ENCODE results near the gene GRIN2A.

GRIN2A gene

DNA sequence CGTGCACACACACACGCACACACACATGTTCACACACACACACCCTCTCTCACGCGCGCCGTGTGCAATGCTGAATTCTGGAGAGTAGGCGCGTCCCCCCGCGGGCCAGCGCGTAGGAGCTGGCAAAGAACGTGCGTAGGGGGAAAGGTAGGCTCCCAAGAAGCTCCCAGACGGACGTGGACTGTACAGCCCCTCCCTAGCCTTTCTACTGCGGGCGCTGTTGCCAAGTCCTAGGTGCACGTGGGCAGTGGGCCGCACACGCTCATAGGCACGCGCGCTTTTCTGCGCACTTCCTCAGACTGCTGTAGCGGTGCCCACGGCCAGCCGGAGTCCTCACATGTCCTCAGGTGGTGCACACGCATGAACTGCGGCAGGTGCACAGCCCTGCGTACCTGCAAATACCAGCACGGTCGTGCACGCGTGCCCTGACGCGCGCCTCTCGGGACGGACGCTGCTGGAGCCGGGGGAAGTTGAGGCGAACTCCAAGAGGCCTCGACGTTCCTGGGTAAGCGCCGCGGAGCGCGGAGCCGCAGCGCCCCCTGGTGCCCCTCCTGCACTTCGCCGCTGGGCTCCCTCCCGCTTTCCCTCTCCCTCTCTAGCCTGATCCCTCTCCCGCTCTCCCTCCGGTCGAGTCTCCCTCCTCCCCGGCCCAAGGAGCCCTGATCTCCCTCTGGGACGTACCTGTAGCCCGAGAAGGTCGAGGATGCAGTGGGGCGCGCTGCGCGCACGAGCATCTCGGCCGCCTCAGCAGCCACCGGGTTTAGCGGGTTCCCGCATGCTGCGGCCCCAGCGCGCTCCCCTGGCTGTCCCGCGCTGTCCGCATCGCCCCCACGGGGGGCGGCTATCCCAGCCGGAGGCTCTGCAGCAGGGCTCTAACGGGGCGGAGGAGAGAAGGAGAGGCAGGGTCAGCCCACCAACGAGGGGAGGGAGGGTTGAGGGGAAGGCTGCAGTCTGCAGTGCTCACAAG lies 749 bp downstream of the GRIN2A start:
- DNase-seq, result peak; percentile 31

DNA sequence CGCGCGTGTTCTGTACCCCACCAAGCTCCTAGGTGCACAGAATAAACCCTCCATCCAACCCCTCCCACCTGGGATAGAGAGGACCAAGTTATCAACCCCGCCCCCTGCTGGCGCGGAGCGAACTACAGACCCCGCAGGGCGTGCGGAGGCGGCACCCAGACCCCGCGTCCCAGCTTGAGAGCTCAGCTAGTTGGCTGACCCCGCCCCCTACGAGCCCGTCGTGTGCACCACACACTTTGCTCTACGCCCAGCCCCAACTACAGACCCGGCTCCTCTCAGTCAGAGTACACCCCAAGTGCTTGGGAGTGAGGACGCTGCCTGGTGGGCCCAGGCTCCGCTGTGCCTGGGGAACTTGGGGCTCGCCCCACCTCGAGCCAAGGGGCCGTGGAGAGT lies 1.5 kb downstream of the GRIN2A start:
- DNase-seq, result no peak

DNA sequence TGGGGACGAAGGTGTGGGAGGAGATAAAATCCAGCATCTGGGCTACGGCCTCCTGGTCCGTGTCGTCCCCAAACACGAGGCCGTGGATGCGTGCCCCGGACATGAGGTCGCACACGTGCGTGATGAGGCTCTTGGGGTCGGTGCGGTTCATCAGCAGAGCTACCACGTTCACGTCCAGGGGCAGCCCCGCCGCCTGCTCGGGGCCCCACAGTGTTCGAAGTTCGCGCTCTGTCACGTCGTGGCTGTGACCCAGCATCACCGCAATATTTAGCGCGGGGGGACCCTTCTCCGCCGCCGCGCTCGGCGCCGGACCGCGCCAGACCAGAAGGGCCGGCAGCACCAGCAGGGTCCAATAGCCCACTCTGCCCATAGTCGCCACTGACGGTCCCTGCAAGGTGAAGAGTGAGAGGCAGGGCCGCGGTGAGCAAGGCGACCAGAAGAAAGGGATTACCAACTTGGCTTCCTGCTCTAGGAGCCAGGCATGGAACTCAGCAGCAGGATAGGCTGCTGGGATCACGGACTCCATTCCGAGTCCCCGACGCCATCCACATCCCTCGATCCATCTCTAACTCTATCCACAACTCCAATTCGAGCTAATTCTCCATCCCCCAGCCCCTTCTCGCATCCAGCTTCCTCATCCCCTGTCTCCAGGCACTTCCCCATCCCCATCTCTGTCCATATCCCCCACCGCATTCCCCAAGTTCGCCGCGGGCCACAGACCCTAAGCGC lies 2.0 kb downstream of the GRIN2A start:
- DNase-seq, result no peak

DNA sequence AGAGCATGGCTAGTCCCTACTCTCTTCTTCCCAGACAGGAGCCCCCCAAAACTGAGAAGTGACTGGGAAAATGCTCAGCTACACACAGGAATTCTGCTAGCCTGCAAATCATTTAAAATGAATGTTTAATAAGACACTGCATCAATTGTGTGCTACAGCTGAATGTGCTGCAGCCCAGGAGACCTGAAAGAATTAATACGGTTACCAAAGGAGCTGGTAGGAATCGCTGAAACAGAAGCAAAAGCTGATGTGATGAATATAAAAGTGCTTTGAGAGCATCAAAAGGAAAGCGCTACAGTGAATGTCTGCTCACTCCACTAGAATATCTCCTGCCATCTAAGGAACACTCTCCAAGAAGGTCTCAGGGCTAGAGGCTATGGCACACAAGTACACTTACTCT lies 3.7 kb downstream of the GRIN2A start:
- DNase-seq, result no peak

DNA sequence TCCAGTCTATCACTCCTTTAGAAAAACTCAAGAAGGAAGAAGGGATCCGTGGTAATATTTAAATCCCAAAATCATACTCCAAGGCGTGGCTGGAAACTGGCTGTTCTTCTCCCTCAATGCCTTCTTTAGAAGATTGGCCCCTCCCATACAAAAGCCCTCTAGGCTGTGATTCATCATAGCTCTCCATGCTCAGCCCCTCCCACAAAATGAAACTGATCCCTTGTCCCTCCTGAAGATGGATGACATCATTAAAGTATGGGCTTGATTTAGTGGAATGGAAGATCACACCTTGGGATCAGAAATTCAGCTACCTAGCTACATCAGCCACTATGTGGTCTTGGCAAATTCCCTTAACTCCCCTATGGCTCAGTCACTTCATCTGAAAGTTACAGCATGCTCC lies 4.1 kb downstream of the GRIN2A start:
- no peak for DNase-seq

DNA sequence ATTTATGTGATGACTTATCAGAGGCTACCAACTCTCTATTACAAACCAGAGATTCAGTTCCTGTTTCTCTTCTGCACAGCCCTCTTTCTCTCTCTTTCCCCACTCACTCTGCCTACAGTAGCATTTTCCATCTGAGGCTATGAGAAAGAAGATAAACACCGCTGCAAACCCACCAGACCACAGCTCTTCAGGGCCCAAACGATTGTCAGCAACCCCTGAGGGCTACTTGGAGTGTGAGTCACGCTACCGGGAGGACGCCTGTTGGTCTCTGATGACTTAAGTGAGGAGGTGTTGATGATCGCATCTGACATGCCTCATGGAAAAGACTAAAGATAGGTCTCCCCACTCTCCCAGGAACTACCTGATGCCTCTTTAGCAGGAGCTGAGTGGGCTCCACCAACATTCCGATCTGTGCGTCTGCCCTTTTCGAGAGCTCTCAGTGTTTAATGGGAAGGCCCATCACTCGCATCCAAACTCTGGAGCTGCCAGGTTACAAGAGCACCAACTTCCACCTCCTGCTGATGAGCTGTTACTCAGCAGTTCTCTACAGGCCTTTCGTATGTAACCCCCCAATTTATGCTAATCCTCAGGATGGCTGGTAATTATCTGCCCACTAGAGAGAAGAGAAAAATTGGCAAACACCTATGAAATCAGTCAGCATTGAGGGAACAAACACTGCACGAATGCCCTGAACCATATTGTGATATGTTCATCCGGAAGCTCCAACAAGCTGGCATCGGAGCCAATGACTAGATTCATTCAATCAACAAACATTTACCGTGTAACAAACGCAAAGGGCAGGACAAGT lies 9.2 kb downstream of the GRIN2A start:
- no peak for DNase-seq

DNA sequence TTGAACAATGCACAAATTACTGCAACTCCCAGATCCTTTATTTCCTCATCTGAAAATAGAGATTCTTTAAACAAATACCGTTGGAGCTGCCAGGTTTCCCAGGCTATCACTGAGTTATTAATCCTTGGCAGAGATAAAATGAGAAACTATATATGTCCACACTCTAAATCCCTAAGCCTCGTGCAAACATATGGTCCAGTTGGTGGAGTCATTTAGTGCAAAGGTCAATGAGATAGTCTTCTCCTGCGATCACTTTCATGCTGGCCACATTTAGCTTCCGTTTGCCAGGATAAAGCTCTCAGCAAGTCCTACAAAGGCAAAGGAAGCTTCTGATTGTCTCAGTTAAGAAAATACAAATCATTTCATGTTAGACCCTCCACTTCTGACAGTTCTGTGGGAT lies 11.0 kb downstream of the GRIN2A start:
- DNase-seq, result no peak

DNA sequence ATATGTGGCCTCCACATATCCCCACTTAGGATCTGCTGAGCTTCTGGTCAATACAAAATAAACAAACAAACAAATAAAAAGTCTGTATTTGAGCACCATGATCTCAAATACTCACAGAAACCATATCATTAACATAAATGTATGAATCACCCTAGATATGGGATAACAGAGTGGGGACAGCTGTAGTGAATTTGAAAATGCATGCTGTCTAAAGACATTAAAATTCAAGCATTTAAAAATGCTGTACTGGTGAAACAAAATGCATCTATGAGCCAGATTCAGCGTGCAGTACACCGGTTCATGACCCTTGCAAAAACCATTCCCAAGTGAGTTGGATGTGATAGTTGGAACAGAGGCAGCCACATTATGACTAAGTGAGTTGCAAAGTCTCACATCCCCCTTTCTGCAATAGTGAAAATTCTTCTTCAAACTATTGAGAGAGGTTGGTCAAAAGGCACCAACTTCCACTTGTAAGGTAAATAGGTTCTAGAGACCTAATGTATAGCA lies 12.3 kb downstream of the GRIN2A start:
- no peak for DNase-seq

DNA sequence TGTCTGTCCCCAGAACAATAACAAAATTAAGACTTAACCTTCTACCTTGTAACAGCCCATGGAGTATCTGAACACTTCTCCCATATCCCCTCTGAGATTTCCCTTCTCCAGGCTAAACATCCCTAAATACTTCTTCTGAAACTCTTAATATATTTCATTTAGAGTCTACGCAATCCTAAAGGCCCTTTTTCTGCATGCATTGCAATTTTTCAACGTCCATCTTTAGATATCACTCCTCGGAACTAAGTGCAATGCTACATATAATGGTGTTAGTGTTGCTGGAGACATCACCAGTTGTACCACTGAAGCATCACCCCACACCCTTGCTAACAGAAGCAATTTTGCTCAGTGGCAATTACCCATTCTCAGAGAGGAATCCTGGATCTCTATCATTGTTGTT lies 13.2 kb downstream of the GRIN2A start:
- no peak for DNase-seq

DNA sequence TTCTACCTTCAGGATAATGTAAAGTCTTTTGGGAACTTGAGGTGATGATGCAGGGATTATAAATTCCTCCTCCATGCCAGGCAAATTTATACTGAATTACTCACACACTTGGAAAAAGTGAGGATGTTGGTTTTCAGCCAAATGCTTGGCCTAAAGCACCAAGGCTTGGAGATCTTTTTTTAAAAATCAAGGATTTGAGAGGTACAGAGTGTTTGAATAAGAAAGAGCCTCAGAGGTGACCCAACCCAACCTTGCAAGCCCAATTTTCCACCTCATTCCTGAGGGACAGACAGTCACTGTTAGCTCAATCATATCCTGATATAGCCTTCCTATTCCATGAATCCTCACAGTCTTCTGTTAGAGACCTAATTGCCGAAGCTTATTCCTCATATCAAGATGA lies 14.0 kb downstream of the GRIN2A start:
- DNase-seq, result no peak

DNA sequence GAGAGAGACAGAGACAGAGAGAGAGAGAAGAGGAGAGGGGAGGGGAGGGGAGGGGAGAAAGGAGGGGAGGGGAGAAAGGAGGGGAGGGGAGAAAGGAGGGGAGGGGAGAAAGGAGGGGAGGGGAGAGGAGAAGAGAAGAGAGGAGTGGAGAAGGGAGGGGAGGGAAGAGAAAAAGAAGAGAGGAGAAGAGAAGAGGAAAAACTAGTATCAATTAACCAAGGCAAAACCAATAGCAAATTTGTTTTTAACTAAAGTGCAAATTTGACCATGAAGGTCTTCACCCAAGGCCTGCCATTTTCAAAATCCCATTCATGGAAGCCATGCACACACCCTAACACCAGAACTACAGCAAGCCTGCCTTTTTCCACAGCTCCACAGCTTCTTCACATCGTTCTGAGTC lies 16.6 kb downstream of the GRIN2A start:
- no peak for DNase-seq

DNA sequence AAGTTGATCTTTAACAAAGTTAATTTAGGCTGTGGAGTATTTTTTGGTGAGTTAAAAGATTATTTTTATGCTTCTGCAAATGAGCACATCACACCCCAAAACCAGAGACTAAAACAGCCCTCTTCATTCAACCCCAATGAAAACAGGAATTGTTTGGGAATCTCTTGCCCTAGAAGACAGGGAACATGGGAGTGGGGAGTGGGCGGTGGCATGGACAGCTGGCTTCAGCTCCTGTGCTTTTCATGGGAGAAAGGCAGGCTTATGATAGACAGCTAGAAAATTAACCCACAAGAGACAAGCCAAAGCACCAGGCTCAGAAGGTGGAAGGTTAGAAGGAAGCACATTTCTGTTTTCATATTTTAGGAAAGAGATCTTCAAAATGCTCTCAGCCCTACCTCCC lies 19.2 kb downstream of the GRIN2A start:
- no peak for DNase-seq

DNA sequence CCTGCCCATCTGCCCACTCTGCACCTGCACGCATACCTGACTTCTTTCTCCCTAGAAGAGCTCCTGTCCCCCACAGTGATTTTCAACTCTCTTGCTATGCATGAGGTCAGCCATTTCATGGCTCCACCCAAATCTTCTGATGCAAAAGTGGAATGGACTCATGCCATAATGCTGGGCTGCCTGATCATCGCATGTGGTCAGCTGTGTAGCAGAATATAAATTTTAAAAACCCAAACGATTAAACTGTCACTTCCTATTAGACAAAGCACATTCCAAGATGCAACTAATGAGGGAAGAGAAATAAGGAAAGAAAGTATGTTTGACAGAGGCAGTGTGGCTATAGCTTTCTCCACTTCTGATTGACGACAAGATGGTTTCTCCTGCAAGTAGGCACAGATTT lies 26.1 kb downstream of the GRIN2A start:
- no peak for DNase-seq

DNA sequence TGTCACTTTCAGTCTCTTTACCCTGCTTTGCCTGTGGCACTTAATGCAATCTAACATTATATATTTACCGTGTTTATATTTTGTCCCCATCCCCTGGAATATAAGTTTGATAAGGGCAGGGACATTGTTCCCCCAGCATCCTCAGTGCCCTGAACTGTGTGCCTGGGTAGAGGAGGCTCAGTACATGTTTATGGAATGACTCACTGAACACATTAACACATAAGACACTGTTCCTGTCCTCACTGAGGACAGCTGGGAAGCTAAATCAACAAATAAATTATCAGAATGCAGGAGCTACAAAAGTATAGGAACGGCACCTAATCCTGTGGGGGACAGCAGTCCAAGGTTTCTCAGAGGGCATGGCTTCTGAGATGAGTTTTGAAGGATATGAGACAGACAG lies 27.8 kb downstream of the GRIN2A start:
- no peak for DNase-seq

DNA sequence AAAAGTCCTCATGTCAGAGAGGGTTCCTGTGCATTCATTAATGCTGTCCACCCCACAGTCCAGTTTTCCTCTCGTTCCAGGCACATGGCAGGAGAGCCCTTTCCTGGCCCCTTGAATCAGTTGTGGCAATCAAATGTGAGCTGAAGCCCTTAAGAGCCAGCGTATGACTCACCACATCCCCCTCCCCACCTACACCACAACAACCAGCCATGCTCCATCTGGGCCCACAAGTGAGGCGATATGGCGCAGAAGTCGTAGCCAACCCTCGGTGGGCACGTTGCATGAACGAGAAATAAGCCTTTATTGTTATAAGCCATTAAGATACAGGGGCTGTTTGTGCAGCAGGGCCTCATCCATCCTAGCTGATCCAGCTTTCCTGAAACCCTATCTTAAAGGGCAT lies 28.2 kb downstream of the GRIN2A start:
- no peak for DNase-seq

DNA sequence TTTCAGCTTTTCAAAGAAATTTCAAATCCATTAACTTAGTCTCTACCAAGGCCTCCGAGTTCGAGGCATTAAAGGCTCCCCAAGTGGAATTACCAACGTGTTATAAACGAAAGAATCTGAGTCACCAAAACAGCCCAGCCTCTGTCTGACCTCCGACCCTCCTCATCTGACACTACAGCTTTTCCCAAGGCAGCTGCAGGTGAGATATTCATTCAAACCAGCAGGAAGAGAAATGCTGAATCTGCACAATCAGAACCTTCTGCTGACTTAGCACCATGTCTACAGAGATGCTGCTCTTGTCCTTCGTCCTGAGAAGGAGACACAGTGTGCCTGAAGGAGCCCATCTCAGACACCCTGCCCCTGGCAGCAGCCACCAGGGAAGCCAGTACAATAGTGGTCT lies 30.5 kb downstream of the GRIN2A start:
- DNase-seq, result no peak

DNA sequence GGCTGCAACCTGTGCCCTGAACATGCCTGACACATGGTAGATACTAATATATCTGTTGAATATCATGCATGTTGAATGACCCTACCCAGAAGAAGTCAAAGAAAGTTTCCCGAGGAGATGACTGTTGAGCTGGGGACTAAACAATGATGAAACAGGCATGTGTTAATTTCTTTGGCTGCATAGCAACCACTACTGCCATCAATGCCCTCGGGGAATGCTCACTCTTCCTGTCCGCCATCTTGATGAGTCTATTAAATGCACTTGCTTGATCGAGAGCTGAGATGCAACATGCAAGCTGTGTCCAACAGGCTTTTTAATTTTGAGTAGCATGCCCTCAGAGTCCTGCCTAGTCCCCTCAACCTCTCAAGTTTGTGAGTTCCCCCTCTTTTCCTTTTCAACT lies 31.3 kb downstream of the GRIN2A start:
- DNase-seq, result no peak

DNA sequence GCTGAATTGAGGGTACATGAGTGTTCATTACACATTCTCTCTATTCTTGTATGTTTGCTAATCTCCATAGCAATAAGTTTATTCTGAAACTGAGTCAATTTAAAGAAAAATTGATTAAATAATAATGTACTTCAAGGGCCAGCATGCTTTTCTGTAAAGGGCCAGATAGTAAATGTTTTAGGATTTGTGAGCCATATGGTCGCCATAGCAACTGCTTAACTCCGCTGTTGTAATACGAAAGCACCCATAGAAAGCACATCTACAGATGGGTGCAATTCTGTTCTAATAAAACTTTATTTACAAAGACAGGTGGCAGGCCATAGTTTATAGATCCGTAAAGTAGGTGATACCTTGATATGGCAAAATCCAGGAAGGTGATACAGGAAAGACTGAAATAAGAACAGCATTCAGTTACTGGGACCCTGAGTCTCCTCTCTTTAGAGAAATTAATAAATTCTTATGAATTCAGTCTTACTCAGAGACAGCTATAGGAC lies 36.6 kb downstream of the GRIN2A start:
- no peak for DNase-seq

DNA sequence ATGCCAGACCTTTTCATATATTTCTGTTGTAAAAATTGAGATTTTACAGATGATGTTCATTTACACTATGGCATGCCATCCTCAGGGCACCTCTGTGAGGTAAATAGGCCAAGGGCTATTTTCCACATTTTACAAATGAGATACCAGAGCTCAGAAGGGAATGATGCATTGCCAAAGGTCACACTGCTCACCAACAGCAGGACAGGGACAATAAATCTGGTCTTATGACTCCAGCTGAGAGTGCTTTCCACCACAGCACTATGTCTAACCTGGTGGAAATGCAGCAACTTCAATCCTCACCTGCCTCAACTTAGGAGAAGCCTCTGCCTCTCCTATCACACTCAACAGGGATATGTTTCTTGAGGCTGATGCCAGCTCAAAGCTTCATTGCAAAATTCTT lies 40.6 kb downstream of the GRIN2A start:
- DNase-seq, result no peak

DNA sequence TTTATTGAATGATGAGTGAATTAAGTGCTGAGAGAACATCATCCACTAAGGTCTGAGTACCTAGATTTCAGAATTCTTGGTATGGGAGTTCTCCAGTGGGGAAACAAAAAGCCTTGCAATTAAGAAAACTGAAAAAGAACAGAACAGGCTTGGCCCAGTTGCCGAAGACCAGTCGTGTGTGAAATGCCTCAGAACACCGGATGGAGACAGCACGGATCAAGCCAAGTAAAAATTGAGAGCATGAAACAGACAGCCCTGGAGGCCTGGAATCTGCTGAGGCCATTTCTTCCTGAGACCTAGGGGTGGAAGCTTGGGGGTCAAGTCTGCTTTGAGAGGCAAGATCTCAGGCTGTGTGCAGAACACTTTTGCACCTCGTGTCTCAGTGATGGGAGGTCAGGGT lies 43.3 kb downstream of the GRIN2A start:
- no peak for DNase-seq

DNA sequence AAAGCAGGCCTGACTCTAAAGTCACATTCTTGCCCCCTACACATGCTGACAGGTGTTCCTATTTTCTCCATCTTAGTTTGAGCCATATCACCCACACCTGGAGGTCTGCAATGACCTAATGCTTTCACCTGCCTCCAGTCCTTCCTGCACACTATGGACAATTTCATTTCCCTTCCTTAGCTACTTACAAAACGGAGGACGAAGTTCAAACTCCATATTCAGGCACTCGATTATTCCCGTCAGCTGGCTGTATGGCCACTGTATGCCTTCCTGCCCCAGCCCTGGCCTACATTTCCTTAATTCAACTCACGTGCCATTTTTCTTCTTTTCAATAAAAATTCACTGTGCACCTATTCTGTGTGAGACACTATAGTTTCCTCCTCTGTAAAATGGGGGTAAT lies 44.9 kb downstream of the GRIN2A start:
- DNase-seq, result no peak

DNA sequence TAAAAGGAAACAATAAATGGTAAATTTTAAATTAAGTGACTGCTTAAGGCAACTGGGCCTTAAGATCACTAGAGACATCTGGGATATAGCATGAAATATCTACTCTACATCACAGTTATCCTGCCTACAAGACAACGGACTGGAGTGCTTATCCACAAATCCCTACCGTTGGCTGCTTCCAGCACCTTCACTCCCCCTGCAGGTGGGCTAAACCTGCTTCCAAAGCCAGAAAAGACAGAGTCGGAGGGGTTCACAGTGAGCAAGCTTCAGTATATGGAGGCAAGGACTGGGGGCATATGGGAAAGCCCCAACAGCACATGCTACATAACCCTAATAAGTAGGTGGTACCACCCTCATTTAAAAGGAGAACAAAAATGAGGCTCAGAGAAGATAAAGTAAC lies 45.3 kb downstream of the GRIN2A start:
- no peak for DNase-seq

DNA sequence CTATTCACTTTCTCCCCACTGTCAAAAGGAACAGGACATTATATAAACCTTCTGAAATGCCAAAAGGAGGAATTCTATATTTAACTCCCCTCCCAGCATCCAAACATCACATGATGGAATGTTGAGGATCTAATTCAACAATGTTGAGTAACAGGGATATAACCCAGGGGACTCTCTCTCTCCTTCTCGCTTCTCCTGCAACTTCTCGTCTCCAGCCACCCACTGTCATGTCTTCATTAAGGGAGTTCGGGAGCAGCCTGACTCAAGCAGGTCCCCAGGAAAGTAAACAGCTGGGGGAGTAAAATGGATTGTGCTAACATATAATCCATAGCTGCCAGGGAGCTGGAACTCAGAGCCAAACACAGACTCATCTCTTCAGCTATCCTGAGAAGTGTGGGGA lies 51.7 kb downstream of the GRIN2A start:
- DNase-seq, result no peak
